Keratinocyte (primary cell): ENCODE results near the gene PDZD7. TPM values are rescaled to one million over a fixed set of nuclear protein-coding genes. Genes with fewer than 3 reads are reported as not detected.

Source experiments
- DNase-seq: peaks from one replicate; pipeline ENCODE4 v3.0.0-alpha.2; 2011; ENCODE audit warnings: low read depth, missing footprints, low spot score
- FAIRE-seq: peaks from 2 replicates; lab custom pipeline; 2011; peaks lifted over from hg19 to GRCh38; lab: Jason Lieb, UNC
- H2AFZ ChIP-seq: 2 replicates; pipeline ENCODE4 v1.6.0; 2012; ENCODE audit warnings: low read length, control low read depth, inconsistent platforms; ENCODE audit not compliant: control insufficient read depth
- H3K27ac ChIP-seq: 2 replicates; pipeline ENCODE4 v1.5.1; 2011; ENCODE audit warnings: low read length; ENCODE audit not compliant: control insufficient read depth, insufficient read depth
- H3K27me3 ChIP-seq: 3 replicates; pipeline ENCODE4 v1.6.0; 2011; ENCODE audit warnings: low read length; ENCODE audit not compliant: control insufficient read depth, insufficient read depth; ENCODE audit errors: extremely low read depth
- H3K36me3 ChIP-seq, 2 experiments: 2 replicates in 1 of 2; 3 replicates in 1 of 2; pipeline ENCODE4 v1.5.1; 2011; ENCODE audit warnings: low read length in 2 of 2, mild to moderate bottlenecking in 1 of 2; ENCODE audit not compliant: control insufficient read depth in 2 of 2, insufficient read depth in 2 of 2; ENCODE audit errors: extremely low read depth in 1 of 2
- H3K4me1 ChIP-seq: 3 replicates; pipeline ENCODE4 v1.5.1; 2011; ENCODE audit warnings: low read length; ENCODE audit not compliant: control insufficient read depth, insufficient read depth; ENCODE audit errors: extremely low read depth
- H3K4me2 ChIP-seq: 3 replicates; pipeline ENCODE4 v1.6.0; 2011; ENCODE audit warnings: low read depth, low read length; ENCODE audit not compliant: control insufficient read depth, insufficient read depth; ENCODE audit errors: extremely low read depth
- H3K4me3 ChIP-seq, 3 experiments: fragments of 200-600 bp in 1 of 3; sonication (generic) in 1 of 3; 2 replicates in 2 of 3; 3 replicates in 1 of 3; pipeline ENCODE4 v1.5.1; 2011 to 2016; ENCODE audit warnings: low read length in 3 of 3, mild to moderate bottlenecking in 3 of 3, control low read depth in 2 of 3, inconsistent platforms in 1 of 3, low read depth in 1 of 3, mixed read lengths in 1 of 3, mixed run types in 1 of 3, moderate library complexity in 1 of 3; ENCODE audit not compliant: control insufficient read depth in 2 of 3, insufficient read depth in 2 of 3; ENCODE audit errors: extremely low read depth in 1 of 3
- H3K79me2 ChIP-seq: 2 replicates; pipeline ENCODE4 v1.6.0; 2012; ENCODE audit warnings: low read length; ENCODE audit not compliant: control insufficient read depth, insufficient read depth
- H3K9ac ChIP-seq: 3 replicates; pipeline ENCODE4 v1.6.0; 2011; ENCODE audit warnings: low read length; ENCODE audit not compliant: control insufficient read depth, insufficient read depth; ENCODE audit errors: extremely low read depth
- H3K9me1 ChIP-seq: 3 replicates; pipeline ENCODE4 v1.6.0; 2011; ENCODE audit warnings: low read length; ENCODE audit not compliant: control insufficient read depth, insufficient read depth; ENCODE audit errors: extremely low read depth
- H3K9me3 ChIP-seq: 2 replicates; pipeline ENCODE4 v1.5.1; 2012; ENCODE audit warnings: low read depth, low read length; ENCODE audit not compliant: control insufficient read depth
- H4K20me1 ChIP-seq: 3 replicates; pipeline ENCODE4 v1.6.0; 2011; ENCODE audit warnings: low read length; ENCODE audit not compliant: control insufficient read depth, insufficient read depth; ENCODE audit errors: extremely low read depth
- EZH2 ChIP-seq: IDR thresholded peaks from one replicate; pipeline ENCODE4 v1.6.1; 2012; ENCODE audit warnings: inconsistent platforms, mild to moderate bottlenecking, low read length, moderate library complexity
- dilution Hi-C: fragments of 300-500 bp; cut with MboI; formaldehyde crosslinking; loops from one replicate; pipeline ENCODE4 v1.7.0; 2020; ENCODE audit warnings: low sequenced_read_pairs; ENCODE audit not compliant: extremely low pct_ligation_motif_present
- polyA plus RNA-seq, 5 experiments: library from polyadenylated mRNA; depleted of rRNA in 3 of 5; stranded (reverse) in 3 of 5; stranded (forward) in 1 of 5; unstranded in 1 of 5; fragments of >200 nt; gene quantifications; 1 replicate in 1 of 5; 2 replicates in 3 of 5; 3 replicates in 1 of 5; pipeline versions ENCODE4 v1.2.1 to v1.2.3, GENCODE V29; 2011 to 2012; ENCODE audit warnings: missing spikeins in 2 of 5, low read depth in 1 of 5, low replicate concordance in 1 of 5
- TF ChIP-seq, protein P1 (sequence below), 3 experiments: IDR thresholded peaks in 1 of 3; conservative IDR thresholded peaks in 1 of 3; optimal IDR thresholded peaks in 1 of 3; 2 replicates in 2 of 3; 3 replicates in 1 of 3; pipeline versions ENCODE3 to v1.5.1; 2011; ENCODE audit warnings: low read length in 3 of 3, mild to moderate bottlenecking in 3 of 3, moderate library complexity in 2 of 3, control low read depth in 1 of 3, inconsistent platforms in 1 of 3; ENCODE audit not compliant: insufficient read depth in 2 of 3; ENCODE audit errors: extremely low read depth in 1 of 3

The PDZD7 gene
- polyA plus RNA-seq, 1 donor (not counting 4 experiments of a cell fraction or from before 2014, with no cell fraction given) = 0.54 TPM

DNA sequence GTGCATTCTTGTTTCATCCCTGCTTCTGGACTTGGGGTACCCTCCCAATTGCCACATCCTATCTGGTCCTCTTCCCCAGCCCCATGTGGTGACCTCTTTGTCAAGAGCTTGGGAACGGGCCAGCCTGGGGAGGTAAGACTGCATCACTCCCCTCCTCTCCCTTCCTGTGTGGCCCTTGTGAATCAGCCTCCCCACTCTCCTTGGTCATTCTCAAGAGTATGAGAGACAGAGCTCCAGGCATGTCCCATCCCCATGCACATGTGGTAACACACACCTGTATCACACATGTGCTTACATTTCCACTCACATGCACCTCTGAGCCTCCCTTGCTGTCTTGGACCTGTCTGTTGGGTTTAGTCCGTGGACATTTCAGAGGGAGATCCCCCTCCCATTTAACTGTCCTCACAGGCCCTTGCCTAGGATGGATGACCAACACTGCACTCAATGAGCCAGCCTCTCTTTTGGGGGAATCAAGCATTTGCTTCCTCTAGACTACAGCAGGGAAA, 46.2 kb downstream of the PDZD7 start:
- Histone ChIP-seq H2AFZ (no peak overlapping the region), H3K36me3 (peaks cover 16 to 31% of the 10 kb centered on the region in 2 experiments), H3K4me1 (peaks cover 17% of the 10 kb centered on the region), H3K27ac (no peak overlapping the region), H3K9me1 (peaks cover 4% of the 10 kb centered on the region), H3K4me3 (no peak overlapping the region), H4K20me1 (no peaks in the 10 kb centered on the region), H3K4me2 (no peak overlapping the region), H3K79me2 (peaks cover 40% of the 10 kb centered on the region), H3K27me3 (no peaks in the 10 kb centered on the region), H3K9me3 (no peaks in the 10 kb centered on the region), H3K9ac (no peak overlapping the region)
- TF ChIP-seq, protein P1, sequence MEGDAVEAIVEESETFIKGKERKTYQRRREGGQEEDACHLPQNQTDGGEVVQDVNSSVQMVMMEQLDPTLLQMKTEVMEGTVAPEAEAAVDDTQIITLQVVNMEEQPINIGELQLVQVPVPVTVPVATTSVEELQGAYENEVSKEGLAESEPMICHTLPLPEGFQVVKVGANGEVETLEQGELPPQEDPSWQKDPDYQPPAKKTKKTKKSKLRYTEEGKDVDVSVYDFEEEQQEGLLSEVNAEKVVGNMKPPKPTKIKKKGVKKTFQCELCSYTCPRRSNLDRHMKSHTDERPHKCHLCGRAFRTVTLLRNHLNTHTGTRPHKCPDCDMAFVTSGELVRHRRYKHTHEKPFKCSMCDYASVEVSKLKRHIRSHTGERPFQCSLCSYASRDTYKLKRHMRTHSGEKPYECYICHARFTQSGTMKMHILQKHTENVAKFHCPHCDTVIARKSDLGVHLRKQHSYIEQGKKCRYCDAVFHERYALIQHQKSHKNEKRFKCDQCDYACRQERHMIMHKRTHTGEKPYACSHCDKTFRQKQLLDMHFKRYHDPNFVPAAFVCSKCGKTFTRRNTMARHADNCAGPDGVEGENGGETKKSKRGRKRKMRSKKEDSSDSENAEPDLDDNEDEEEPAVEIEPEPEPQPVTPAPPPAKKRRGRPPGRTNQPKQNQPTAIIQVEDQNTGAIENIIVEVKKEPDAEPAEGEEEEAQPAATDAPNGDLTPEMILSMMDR (optimal IDR thresholded peaks at IDR 0.05 in 1 of 3, IDR thresholded peaks at IDR 0.05 in 1 of 3, conservative IDR thresholded peaks at IDR 0.05 in 1 of 3; ENCODE audit: extremely low read depth in 1 of 3, insufficient read depth in 2 of 3, low read length in 3 of 3) = no peak
- no peak for TF ChIP-seq EZH2
- DNase-seq (no peak), FAIRE-seq (no peak)
- dilution Hi-C loops = no loop called here

DNA sequence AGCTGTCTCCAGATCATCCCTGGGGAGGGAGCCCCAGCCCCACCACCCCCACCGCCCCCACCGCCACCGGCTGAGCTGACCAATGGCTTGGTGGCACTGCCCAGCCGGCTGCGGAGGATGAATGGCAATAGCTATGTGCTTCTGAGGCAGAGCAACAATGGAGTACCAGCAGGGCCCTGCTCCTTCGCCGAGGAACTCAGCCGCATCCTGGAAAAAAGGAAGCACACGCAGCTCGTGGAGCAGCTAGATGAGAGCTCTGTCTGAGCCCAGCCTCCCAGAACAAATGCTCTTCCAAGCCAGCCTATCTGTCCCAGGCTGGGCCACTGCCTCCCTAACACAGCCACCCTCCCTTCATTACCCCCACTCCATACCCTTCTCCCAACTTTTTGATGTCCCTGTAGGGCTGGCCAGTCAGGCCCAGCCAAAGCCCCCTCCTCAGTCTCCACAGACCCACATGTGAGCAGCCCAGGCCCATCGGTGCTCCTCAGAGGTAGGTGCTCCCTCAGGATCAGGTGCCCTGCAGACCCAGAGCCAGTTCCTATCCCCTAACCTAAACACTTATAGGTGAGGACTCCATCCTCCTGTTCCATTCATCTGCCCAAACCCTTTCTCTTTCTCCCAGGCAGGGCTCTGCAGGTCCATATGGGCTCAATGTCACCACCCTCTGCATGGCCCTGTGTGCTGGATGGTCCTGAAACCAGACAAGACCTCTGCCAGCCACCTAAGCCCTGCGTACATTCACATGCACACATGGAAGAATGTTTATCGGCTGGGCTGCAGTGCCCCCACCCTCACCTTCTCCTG, 46.9 kb downstream of the PDZD7 start:
- DNase-seq (no peak), FAIRE-seq (no peak)
- TF ChIP-seq, protein P1 (optimal IDR thresholded peaks at IDR 0.05 in 1 of 3, IDR thresholded peaks at IDR 0.05 in 1 of 3, conservative IDR thresholded peaks at IDR 0.05 in 1 of 3; ENCODE audit: extremely low read depth in 1 of 3, insufficient read depth in 2 of 3, low read length in 3 of 3) = no peak
- no peak for TF ChIP-seq EZH2
- dilution Hi-C loops = no loop called here
- no peaks in the 10 kb centered on the region for H4K20me1 ChIP-seq
- peaks cover 4% of the 10 kb centered on the region for H3K9me1 ChIP-seq
- H3K79me2 ChIP-seq = peaks cover 33% of the 10 kb centered on the region
- no peak overlapping the region for H2AFZ ChIP-seq
- H3K4me3 ChIP-seq = no peak overlapping the region
- H3K9ac ChIP-seq = no peak overlapping the region
- H3K4me1 ChIP-seq = peaks cover 17% of the 10 kb centered on the region
- no peak overlapping the region for H3K4me2 ChIP-seq
- no peak overlapping the region for H3K27ac ChIP-seq
- H3K27me3 ChIP-seq = no peaks in the 10 kb centered on the region
- no peaks in the 10 kb centered on the region for H3K9me3 ChIP-seq
- H3K36me3 ChIP-seq = peaks cover 11 to 24% of the 10 kb centered on the region in 2 experiments
